ENCODE results near the gene ROBO3. TPM values are rescaled to one million over a fixed set of nuclear protein-coding genes. Genes with fewer than 3 reads are reported as not detected.

Gene ROBO3
- total RNA-seq, 1 donor from 2014 or later: 30.6 TPM

DNA sequence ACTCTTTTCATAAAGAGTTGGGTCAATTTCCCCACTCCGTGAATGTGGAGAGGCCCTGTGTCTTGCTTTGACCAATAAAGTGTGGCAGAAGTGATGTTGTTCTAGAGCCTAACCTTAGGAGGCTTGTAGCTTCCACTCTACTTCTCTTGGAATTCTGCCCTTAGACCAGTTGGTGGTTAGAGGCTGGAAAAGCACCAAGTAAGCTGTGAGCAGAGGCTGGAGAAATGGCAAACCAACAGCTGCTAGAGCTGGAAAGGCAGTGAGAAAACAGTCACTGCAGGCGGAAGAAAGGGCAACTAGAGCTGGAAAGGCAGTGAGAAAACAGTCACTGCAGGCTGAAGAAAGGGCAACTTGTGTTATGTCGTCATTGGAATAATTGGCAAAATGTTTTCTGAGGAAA is 35.2 kb upstream of the ROBO3 start:
- no peak overlapping the region for H3K4me3 ChIP-seq (ENCODE audit: low read depth, low read length)
- DNase-seq (ENCODE audit: low read depth): no peak
- TF ChIP-seq, protein P1, sequence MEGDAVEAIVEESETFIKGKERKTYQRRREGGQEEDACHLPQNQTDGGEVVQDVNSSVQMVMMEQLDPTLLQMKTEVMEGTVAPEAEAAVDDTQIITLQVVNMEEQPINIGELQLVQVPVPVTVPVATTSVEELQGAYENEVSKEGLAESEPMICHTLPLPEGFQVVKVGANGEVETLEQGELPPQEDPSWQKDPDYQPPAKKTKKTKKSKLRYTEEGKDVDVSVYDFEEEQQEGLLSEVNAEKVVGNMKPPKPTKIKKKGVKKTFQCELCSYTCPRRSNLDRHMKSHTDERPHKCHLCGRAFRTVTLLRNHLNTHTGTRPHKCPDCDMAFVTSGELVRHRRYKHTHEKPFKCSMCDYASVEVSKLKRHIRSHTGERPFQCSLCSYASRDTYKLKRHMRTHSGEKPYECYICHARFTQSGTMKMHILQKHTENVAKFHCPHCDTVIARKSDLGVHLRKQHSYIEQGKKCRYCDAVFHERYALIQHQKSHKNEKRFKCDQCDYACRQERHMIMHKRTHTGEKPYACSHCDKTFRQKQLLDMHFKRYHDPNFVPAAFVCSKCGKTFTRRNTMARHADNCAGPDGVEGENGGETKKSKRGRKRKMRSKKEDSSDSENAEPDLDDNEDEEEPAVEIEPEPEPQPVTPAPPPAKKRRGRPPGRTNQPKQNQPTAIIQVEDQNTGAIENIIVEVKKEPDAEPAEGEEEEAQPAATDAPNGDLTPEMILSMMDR (conservative IDR thresholded peaks at IDR 0.05; ENCODE audit: low read depth, low read length): no peak

- no peak for DNase-seq (ENCODE audit: low read depth)
- no peak overlapping the region for H3K4me3 ChIP-seq (ENCODE audit: low read depth, low read length)
- TF ChIP-seq, protein P1 (conservative IDR thresholded peaks at IDR 0.05; ENCODE audit: low read depth, low read length): no peak
Measured at GRCh38 chr11:124830749-124831148, 34.5 kb upstream of the ROBO3 start.

GRCh38 chr11:124831897-124832296 is 33.3 kb upstream of the ROBO3 start:
- H3K4me3 ChIP-seq (ENCODE audit: low read depth, low read length): no peak overlapping the region
- TF ChIP-seq, protein P1 (conservative IDR thresholded peaks at IDR 0.05; ENCODE audit: low read depth, low read length): no peak
- DNase-seq (ENCODE audit: low read depth): no peak

DNA sequence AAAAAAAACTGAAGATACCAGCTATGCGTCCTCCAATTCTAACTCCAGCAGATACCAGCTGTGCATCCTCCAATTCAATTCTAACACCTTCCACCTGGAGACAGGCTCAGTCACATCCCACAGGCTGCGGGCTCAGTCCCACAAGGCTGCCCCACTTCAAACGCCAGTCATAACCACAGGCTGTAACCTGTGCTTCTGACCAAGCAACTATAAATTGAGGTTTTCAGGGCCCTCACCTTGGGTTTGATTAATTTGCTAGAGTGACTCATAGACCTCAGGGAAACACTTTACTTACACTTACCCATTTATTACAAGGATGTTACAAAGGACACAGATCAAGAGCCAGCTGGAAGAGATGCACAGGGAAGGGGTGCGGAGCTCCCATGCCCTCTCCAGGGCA is 32.7 kb upstream of the ROBO3 start:
- TF ChIP-seq, protein P1 (conservative IDR thresholded peaks at IDR 0.05; ENCODE audit: low read depth, low read length): no peak
- DNase-seq (ENCODE audit: low read depth): no peak
- no peak overlapping the region for H3K4me3 ChIP-seq (ENCODE audit: low read depth, low read length)

DNA sequence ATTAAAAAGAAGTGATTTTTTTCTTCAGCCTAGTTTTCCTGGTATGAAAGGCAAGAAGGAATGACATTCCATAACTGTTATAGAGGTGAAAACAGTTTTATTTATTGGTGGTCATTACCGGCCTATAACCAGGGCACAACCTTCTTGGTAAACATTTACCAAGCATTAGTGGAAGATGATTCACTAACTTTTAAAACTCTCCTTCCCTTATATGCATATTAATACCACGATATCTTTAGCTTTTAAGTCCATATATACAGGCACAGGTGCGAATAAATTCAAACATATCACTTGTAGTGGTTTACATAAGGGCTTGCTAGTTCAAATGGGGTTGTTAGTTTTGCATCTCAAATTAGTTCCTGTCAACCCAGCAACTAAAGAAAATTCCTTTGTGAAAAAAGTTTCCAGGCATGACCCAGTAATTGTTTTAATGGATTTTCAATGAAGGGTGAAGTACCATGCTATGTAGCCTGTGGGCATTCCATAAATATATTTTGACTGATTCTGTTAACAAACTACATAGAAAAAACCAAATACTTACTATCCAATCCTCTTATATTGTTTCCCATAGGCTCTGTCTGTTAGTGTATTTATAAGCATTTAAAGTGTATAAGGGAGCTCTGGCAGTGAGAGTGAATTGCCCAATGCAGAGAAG is 30.6 kb upstream of the ROBO3 start:
- peak; percentile 30 for DNase-seq (ENCODE audit: low read depth)
- TF ChIP-seq, protein P1 (conservative IDR thresholded peaks at IDR 0.05; ENCODE audit: low read depth, low read length): no peak
- no peak overlapping the region for H3K4me3 ChIP-seq (ENCODE audit: low read depth, low read length)

- TF ChIP-seq, protein P1 (conservative IDR thresholded peaks at IDR 0.05; ENCODE audit: low read depth, low read length): no peak
- H3K4me3 ChIP-seq (ENCODE audit: low read depth, low read length): no peak overlapping the region
- DNase-seq (ENCODE audit: low read depth): no peak
Measured at GRCh38 chr11:124835918-124836317, 29.3 kb upstream of the ROBO3 start.

DNA sequence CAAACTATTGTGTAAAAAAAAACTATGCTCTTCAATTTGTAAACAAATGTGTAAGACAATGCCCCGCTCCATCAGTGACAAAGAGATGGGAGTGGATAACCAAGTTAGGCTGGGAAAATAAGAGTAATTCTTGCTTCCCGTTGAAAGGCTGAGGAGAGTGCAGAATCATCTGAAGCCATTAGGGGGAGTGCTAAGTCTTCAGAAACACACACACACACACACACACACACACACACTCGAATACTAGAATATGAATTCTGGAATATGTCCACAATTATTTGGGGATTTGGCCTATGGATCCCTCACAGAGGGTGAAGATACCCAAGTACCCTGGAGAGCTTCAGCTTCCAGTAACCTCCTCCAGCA is 27.8 kb upstream of the ROBO3 start:
- DNase-seq (ENCODE audit: low read depth): peak; percentile 56
- no peak overlapping the region for H3K4me3 ChIP-seq (ENCODE audit: low read depth, low read length)
- TF ChIP-seq, protein P1 (conservative IDR thresholded peaks at IDR 0.05; ENCODE audit: low read depth, low read length): peak; percentile 78

Measured in epithelial cell of proximal tubule (primary cell).